Stimulated activated CD8-positive, alpha-beta memory T cell treated with anti-CD3 and anti-CD28 coated beads, Interleukin-2, amount 100 ng/mL, for 48 hours (primary cell): ENCODE results near the gene PIK3C2G.

Source experiments
- DNase-seq, 2 donors: peaks; one replicate each; pipeline ENCODE4 v3.0.0-alpha.2; 2020; ENCODE audit warnings: low read depth in 2 of 2

The PIK3C2G gene

GRCh38 chr12:18345021-18345735 is 83.9 kb downstream of the PIK3C2G start:
- no peak for DNase-seq

DNA sequence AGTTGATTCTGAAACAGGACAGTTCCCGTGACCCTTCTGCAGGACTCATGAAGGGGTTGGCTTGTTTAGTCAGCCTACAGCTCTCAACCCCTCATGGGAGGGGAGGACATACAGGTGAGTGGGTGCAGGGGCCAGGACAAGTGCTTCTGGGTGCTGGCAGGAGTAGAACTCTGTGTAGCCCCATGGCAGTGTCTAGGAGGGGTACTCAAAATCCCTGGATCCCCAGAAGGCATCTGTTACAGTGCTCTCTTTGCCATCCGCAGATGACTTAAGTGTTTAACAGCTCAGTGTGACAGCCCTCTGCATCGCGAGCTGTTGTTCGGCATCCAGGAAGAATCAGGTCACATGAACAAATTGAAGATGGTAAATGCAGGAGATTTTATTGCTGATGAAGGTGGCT is 91.0 kb downstream of the PIK3C2G start:
- DNase-seq = no peak

- no peak for DNase-seq
These were observed 94.1 kb downstream of the PIK3C2G start for GRCh38 chr12:18355429-18355828.

DNA sequence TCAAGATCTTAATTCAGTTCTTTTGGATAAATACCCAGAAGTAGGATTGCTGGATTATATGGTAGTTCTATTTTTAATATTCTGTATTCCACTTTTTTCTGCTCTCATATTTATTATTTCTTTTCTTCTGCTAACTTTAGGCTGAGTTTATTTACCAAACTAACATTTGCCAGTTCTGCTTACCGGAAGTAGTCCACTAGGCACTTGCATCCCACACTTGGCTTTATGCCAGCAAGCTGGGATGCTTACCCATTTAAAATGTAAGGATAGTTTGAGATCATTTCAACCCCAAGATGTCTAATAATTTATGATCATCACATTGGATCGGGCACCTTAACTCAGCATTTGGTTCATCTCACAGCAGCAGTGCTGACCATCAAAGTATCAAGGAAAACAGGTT is 96.8 kb downstream of the PIK3C2G start:
- no peak for DNase-seq

DNA sequence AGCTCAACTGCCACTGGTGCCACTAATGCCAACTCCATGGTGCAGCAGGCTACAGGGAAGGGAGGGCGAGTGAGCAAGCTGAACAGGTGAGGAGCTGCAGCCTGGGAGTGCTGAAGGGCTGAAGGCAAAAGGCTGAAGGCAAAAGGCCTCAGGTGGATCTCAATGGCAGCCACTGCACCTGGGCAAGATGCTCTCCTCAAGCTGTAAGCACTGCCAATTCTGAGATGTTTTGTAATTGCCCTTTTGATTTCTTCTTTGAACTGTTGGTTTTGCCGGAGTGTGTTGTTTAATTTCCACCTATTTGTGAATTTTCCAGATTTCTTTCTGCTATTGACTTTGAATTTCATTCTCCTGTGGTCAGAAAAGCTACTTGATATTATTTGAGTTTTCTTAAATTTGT is 97.6 kb downstream of the PIK3C2G start:
- no peak for DNase-seq

GRCh38 chr12:18361433-18361832 is 100.1 kb downstream of the PIK3C2G start:
- no peak for DNase-seq

GRCh38 chr12:18363321-18363720 is 102.0 kb downstream of the PIK3C2G start:
- no peak for DNase-seq

DNA sequence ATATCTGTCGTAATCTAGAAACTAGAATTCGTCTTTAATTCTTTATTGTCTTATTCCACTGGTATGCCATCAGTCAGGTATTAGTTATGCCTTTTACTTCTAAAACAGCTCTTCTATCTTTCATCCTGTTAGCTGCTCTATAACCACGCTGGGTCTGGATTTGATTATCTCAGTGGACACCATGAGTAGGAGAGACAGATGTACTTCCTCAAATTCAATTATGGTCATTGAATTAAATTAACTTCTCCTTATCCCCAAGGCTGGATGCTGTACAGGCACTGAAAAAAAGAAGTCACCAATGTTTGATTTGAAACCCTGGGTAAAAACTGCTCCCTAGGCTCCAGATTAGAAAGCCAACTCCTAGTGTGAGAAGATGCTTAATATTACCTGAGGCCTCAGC is 107.3 kb downstream of the PIK3C2G start:
- no peak for DNase-seq

- no peak for DNase-seq
These were observed 111.9 kb downstream of the PIK3C2G start for GRCh38 chr12:18373181-18373580.

DNA sequence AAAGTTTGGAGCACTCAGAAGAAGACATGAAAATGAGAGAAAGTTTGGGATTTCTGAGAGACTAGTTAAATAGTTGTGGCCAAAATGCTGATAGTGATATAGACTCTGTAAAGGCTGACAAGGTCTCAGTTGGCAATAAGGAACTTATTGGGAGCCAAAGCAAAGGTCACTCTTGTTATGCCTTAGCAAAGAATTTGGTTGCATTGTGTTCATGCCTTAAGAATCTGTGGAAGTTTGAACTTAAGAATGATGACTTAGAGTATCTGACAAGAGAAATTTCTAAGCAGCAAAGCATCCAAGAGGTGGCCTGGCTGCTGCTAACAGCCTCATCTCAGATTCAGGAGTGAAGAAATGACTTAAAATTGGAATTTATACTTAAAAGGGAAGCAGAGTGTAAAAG is 113.8 kb downstream of the PIK3C2G start:
- no peak for DNase-seq

DNA sequence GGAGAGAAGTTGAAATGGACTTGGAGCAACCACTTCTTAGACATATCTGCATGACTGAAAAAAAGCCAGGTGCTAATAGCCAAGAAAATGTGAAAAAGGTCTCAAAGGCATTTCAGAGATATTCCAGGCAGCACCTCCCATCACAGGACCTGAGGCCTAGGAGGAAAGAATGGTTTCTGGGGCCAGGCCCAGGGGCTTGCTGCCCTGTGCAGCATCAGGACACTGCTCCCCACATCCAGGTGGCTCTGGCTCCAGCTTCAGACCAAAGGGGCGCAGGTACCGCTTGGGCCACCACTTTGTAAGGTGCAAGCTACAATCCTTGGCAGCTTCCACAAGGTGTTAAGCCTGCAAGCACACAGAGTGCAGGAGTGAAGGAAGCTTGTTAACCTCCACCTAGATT is 114.3 kb downstream of the PIK3C2G start:
- no peak for DNase-seq

- DNase-seq = no peak
These were observed 121.0 kb downstream of the PIK3C2G start for GRCh38 chr12:18382236-18382885.

- no peak for DNase-seq
These were observed 121.9 kb downstream of the PIK3C2G start for GRCh38 chr12:18383203-18383602.

- DNase-seq = no peak
These were observed 126.4 kb downstream of the PIK3C2G start for GRCh38 chr12:18387706-18388105.

DNA sequence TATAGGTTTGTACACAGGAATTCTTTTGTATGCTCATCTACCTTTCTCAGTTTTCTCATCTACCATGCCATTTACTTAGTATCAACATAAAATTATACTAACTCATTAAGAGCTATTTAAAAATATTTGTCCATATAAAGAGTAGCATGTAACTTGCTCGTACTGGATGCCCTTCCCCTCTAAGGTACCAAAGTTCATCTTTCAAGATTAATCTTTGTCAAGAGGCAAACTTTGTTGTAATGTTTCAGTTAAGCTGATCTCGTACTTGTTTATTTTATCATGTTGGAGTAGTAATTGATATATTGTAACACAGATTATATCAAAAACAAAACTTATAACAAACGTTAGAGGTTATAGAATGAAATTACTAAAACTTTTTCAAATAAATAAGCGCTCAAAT is 128.5 kb downstream of the PIK3C2G start:
- DNase-seq = no peak

DNA sequence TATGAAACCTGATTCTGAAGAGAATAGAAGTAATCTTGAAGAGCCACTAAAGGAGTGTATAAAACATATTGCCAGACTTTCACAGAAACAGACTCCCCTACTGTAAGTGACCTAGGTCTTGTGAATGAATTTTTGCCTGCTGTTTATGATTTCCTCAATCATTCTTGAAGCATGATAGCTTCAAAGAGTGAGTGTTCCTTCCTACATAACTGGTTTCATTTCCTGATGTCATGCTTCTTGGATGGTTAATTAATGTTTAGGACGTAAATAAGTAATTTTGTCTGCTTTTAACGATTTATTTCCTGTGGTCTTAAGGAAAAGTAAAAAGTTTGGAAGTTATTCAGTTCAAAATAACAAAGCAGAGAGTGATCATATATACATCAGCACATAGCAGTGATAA is 129.8 kb downstream of the PIK3C2G start:
- DNase-seq = no peak

DNA sequence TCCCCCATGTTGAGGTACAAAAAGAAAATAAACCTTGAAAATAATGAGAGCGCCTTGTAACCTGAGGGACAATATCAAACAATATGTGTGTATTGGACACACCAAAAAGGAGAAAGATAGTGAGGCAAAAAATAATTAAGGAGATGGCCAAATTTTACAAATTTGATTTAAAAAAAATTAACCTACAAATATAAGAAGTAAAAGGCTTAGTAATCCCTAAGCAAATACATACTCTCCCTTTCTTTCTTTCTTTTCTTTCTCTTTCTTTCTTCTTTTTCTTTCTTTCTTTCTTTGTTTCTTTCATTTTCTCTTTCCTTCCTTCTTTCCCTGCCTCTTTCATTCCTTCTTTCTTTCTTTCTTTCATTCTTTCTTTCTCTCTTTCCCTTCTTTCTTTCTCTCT is 133.4 kb downstream of the PIK3C2G start:
- no peak for DNase-seq

DNA sequence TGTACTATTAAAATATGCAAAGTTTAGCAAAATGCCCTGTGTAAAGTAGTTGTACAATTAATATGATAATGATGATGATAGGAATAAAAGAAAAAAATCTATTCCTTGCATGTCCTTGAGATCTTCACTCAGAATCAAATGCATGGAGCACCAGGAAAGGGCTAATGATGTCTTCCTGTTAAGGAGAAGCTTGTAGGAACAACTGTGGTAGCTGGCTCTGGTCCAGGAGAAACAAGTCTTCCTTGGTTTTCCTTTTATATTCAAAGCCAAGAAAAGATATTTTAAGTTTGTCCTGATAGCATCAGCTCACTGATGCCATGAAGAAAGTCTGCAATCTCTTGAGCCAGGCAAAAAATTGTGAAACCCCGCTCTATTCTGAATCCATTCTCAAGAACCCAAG is 138.9 kb downstream of the PIK3C2G start:
- no peak for DNase-seq

GRCh38 chr12:18402872-18403611 is 141.7 kb downstream of the PIK3C2G start:
- DNase-seq = no peak

DNA sequence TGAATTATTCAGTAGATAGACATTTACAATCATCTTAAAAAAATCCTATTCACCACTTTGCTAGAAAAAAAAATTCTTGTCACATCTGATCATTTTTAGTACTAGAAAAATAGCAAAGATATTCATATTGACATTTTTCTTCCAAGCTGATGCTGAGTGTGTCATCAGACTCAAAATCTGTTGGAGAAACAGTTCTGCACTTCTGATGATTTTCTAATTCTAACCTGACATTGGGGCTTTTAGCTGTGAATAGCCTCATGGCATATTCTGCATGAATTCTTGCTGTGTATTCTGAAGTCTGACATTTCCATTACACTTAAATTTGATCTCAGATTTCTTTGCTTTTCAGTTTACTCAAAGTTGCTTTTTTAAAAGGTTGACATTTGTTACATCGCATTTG is 150.1 kb downstream of the PIK3C2G start:
- no peak for DNase-seq

DNA sequence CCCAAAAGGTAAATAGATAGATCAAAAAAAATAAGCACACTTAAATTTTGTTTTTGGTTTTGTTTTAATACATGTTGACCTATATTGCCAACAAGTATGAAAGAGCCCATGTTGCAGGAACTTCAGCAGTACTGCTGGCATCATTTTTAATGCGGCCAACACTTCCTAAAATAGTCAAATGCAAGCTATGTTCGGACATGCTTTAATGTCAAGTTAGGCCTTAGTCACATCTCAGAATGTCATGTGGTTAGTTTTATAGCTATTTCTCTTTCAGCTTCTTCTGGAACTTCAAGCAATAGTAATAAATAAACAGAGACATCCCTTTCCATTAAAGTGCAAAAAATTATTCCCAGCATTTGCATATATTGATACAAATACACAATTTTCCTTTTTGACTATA is 153.4 kb downstream of the PIK3C2G start:
- DNase-seq = no peak

DNA sequence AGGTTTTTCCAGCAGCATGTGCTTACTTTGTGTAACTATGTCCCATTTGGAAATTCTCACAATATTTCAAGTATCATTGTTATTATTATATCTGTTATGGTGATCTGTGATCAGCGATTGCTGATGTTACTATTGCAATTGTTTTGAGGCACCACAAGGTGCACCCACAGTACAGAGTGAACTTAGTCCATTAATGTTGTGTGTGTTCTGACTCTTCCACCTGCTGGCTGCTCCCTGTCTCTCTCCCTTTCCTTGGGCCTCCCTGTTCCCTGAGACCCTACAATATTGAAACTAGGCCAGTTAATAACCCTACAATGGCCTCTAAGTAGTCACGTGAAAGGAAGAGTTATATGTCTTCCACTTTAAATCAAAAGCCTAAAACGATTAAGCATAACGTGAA is 153.9 kb downstream of the PIK3C2G start:
- no peak for DNase-seq

GRCh38 chr12:18416412-18416811 is 155.1 kb downstream of the PIK3C2G start:
- no peak for DNase-seq
